Chondrocyte (in vitro differentiated cells): ENCODE data around the gene GHSR. TPM values are rescaled to one million over a fixed set of nuclear protein-coding genes. Genes with fewer than 3 reads are reported as not detected.
"Not testable (repeated sequence)": the region's sequence is repeated elsewhere in the genome, so short reads cannot be mapped to it uniquely, and the experiment has no call there.

Source experiments
- DNase-seq: peaks from one replicate; pipeline ENCODE4 v3.0.0; 2021; ENCODE audit warnings: mixed read lengths, low spot score
- H3K27ac Mint-ChIP-seq: one replicate; pipeline ENCODE4 v1.8.0; 2021; ENCODE audit warnings: mild to moderate bottlenecking, moderate library complexity, mixed read lengths; ENCODE audit not compliant: unreplicated experiment
- H3K27me3 Mint-ChIP-seq: 2 replicates; pipeline ENCODE4 v1.8.0; 2021; ENCODE audit warnings: low read depth, mixed read lengths
- H3K36me3 Mint-ChIP-seq: 2 replicates; pipeline ENCODE4 v1.8.0; 2021; ENCODE audit warnings: low read depth, mixed read lengths
- H3K4me1 Mint-ChIP-seq: 2 replicates; pipeline ENCODE4 v1.8.0; 2021; ENCODE audit warnings: low read depth, mild to moderate bottlenecking, mixed read lengths
- H3K4me3 Mint-ChIP-seq: one replicate; pipeline ENCODE4 v1.8.0; 2021; ENCODE audit warnings: mild to moderate bottlenecking, moderate library complexity, mixed read lengths; ENCODE audit not compliant: unreplicated experiment
- H3K9me3 Mint-ChIP-seq: 2 replicates; pipeline ENCODE4 v1.8.0; 2021; ENCODE audit warnings: low read depth, mixed read lengths
- long read RNA-seq: library from polyadenylated mRNA; stranded (forward); transcript quantifications from one replicate; pipeline ENCODE4 v2.0.0, GENCODE V29; 2021
- total RNA-seq: library from RNA; stranded (reverse); gene quantifications from 3 replicates; pipeline ENCODE4 v1.2.1, GENCODE V29; 2021
- TF ChIP-seq, protein P1 (sequence below): fragments of 200-600 bp; sonication (generic); IDR thresholded peaks from 2 replicates; pipeline ENCODE4 v1.5.0; 2021; ENCODE audit warnings: antibody characterized with exemption, mild to moderate bottlenecking, moderate library complexity

Gene GHSR
- not detected in 3 replicates for total RNA-seq
- long read RNA-seq, result 0 reads

DNA sequence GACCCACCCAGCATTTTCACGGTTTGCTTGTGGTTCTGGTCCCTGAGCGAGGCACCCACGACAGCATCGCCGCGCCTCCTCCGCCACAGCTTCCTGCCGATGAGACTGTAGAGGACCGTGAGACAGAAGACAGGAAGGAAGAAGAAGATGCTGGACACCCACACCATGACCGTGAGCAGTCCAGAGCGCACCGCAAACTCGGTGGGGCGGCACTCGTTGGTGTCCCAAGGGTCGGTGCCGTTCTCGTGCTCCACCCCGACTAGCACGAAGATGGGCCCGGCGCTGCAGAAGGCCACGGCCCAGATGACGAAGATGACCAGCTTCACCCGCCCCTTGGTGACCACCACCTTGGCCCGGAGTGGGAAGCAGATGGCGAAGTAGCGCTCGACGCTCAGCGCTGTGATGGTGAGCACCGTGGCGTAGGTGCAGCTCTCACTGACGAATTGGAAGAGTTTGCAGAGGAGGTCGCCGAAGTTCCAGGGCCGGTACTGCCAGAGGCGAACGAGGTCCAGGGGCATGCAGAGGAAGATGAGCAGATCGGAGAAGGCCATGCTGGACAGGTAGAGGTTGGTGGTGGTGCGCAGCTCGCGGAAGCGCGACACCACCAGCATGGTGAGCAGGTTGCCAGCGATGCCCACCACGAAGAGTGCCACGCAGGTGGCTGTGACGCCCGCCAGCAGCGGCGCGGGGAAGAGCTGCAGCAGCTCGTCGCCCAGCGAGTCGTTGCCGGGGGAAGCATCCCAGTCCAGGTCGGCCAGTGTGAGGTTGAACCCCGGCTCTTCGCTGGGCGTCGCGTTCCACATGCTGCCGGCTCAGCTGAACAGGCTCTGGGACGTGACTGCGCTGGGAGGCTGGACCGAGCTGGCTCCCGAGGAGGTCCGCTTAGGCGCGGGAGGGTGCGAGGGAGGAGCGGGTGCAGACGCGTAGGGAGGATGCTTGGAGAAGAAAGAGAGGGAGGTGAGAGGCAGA lies at the start of gene GHSR:
TSS of gene GHSR (minus strand) at position 846 of the 969 bp plus-strand sequence. CDS start at position 803, 43 bp downstream.
- TF ChIP-seq, protein P1, sequence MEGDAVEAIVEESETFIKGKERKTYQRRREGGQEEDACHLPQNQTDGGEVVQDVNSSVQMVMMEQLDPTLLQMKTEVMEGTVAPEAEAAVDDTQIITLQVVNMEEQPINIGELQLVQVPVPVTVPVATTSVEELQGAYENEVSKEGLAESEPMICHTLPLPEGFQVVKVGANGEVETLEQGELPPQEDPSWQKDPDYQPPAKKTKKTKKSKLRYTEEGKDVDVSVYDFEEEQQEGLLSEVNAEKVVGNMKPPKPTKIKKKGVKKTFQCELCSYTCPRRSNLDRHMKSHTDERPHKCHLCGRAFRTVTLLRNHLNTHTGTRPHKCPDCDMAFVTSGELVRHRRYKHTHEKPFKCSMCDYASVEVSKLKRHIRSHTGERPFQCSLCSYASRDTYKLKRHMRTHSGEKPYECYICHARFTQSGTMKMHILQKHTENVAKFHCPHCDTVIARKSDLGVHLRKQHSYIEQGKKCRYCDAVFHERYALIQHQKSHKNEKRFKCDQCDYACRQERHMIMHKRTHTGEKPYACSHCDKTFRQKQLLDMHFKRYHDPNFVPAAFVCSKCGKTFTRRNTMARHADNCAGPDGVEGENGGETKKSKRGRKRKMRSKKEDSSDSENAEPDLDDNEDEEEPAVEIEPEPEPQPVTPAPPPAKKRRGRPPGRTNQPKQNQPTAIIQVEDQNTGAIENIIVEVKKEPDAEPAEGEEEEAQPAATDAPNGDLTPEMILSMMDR, result no peak
- Mint-ChIP-seq H3K9me3 (no peaks in the 10 kb centered on the region), H3K4me3 (no peak within 1 kb of the TSS), H3K36me3 (peaks cover 9% of the 10 kb centered on the region), H3K27me3 (peaks cover 71% of the 10 kb centered on the region), H3K27ac (no peak within 1 kb of the TSS), H3K4me1 (peaks cover 9% of the 10 kb centered on the region)
- DNase-seq, result peak; percentile 85

DNA sequence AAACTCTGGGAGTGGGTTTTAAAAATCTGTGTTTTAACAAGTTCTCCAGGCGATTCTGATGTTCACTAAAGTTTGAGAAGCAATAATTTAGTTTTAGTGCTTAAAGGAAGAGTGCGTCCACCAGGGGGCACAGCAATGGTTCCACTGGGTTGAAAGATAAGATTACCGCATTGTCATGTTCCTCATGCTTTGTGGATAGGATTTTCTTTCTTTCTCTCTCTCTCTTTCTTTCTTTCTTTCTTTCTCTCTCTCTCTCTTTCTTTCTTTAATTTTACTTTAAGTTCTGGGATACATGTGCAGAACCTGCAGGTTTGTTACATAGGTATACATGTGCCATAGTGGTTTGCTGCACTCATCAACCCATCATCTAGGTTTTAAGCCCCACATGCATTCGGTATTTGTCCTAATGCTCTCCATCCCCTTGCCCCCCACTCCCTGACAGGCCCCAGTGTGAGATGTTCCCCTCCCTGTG lies 42.0 kb upstream of the GHSR start:
- Mint-ChIP-seq H3K9me3 (peaks cover 18% of the 10 kb centered on the region), H3K27me3 (peaks cover 23% of the 10 kb centered on the region)
- H3K4me3 Mint-ChIP-seq, H3K27ac Mint-ChIP-seq, H3K4me1 Mint-ChIP-seq, DNase-seq, H3K36me3 Mint-ChIP-seq: not testable (repeated sequence)
- TF ChIP-seq, protein P1, result peak; percentile 93

DNA sequence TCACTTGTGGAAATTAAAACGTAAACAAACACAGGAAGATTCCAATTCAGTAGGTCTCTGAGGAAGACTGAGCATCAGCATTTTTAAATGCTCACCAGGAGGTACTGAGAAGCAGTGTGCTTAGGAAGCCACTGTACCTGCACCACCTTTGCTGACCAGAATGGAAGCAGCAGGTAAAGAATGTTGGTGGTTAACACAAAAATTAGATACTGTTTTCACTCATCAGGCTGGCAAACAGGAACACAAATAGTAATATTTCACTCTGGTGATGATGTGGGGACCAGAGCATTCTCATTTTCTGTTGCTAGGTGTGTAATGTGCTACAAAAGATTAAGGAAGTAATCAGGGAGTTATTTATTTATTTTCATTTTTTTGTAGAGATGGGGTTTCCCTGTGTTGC lies 29.9 kb upstream of the GHSR start:
- H3K27ac Mint-ChIP-seq, result no peak overlapping the region
- peaks cover 4% of the 10 kb centered on the region for H3K4me1 Mint-ChIP-seq
- peaks cover 14% of the 10 kb centered on the region for H3K27me3 Mint-ChIP-seq
- no peak overlapping the region for H3K4me3 Mint-ChIP-seq
- no peak for DNase-seq
- peaks cover 6% of the 10 kb centered on the region for H3K9me3 Mint-ChIP-seq
- peaks cover 5% of the 10 kb centered on the region for H3K36me3 Mint-ChIP-seq
- TF ChIP-seq, protein P1, result no peak

GRCh38 chr3:172476347-172476746 lies 28.1 kb upstream of the GHSR start:
- Mint-ChIP-seq H3K27me3 (peaks cover 9% of the 10 kb centered on the region), H3K4me1 (peaks cover 4% of the 10 kb centered on the region), H3K36me3 (peaks cover 2% of the 10 kb centered on the region), H3K4me3 (peak overlapping the region; percentile 80), H3K27ac (peak overlapping the region; percentile 58), H3K9me3 (peaks cover 6% of the 10 kb centered on the region)
- DNase-seq, result no peak
- TF ChIP-seq, protein P1, result no peak

- H3K4me3 Mint-ChIP-seq, result no peak overlapping the region
- TF ChIP-seq, protein P1, result no peak
These were observed 27.4 kb upstream of the GHSR start for GRCh38 chr3:172475703-172476102.

More at GRCh38 chr3:172475703-172476102, 27.4 kb upstream of the GHSR start:
- Mint-ChIP-seq H3K9me3 (peaks cover 6% of the 10 kb centered on the region), H3K36me3 (peaks cover 2% of the 10 kb centered on the region), H3K4me1 (peaks cover 10% of the 10 kb centered on the region), H3K27ac (no peak overlapping the region), H3K27me3 (peaks cover 4% of the 10 kb centered on the region)
- no peak for DNase-seq
